ENCODE results near the gene SUPT3H.

DNA sequence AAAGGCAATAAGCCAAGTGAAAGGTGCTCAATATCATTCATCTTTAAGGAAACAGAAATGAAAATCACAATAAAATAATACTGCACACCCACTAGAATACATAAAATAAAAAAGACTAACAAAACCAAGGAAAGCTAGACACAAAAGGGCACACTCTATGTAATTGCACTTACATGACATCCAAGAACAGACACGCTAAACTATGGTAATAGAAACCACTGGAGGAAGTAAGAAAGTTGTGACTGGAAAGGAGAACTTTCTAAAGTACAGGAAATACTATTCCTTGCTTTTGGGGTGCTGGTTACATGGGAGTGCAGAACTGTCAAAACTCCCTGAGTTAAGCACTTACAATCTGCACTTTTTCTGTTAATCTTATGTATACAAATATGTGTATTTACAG, 303.3 kb downstream of the SUPT3H start:
- TF ChIP-seq, protein P1, sequence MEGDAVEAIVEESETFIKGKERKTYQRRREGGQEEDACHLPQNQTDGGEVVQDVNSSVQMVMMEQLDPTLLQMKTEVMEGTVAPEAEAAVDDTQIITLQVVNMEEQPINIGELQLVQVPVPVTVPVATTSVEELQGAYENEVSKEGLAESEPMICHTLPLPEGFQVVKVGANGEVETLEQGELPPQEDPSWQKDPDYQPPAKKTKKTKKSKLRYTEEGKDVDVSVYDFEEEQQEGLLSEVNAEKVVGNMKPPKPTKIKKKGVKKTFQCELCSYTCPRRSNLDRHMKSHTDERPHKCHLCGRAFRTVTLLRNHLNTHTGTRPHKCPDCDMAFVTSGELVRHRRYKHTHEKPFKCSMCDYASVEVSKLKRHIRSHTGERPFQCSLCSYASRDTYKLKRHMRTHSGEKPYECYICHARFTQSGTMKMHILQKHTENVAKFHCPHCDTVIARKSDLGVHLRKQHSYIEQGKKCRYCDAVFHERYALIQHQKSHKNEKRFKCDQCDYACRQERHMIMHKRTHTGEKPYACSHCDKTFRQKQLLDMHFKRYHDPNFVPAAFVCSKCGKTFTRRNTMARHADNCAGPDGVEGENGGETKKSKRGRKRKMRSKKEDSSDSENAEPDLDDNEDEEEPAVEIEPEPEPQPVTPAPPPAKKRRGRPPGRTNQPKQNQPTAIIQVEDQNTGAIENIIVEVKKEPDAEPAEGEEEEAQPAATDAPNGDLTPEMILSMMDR (optimal IDR thresholded peaks at IDR 0.05 in 1 of 3, IDR thresholded peaks at IDR 0.05 in 1 of 3, conservative IDR thresholded peaks at IDR 0.05 in 1 of 3; ENCODE audit: extremely low read depth in 1 of 3, insufficient read depth in 2 of 3, low read length in 3 of 3) = no peak
- TF ChIP-seq EZH2 (IDR thresholded peaks at IDR 0.05; ENCODE audit: low read length) = no peak
